ENCODE data around the gene SEPHS2.

DNA sequence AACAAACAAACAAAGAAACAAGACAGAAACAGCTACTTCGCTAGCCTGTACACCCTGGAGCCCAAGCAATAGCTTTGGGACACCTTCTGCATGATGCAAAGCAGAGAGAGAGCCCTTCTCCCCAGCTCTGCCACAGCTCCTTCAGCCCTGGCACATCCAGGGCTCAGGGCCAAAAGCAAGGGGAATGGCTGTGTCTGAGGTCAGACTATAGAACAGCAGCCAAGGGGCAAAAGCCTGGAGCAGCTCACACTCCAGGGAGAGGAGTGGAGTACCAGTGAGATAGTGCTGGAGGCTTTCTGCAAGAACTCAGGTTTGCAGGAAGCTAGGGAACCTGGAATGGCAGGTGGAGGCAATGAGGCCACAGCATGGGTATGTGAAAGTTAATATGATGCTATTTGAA lies 11.6 kb upstream of the SEPHS2 start:
- TF ChIP-seq CTCF (IDR thresholded peaks at IDR 0.05) = no peak
- no peak for TF ChIP-seq POLR2A (IDR thresholded peaks at IDR 0.05)
- TF ChIP-seq POLR2AphosphoS5 (IDR thresholded peaks at IDR 0.05) = no peak

Data from stomach (tissue), 4 donors.